GM12878 (cell line): ENCODE results near the gene SIRPD. TPM values are rescaled to one million over a fixed set of nuclear protein-coding genes. Genes with fewer than 3 reads are reported as not detected.

Experiments
- ATAC-seq: fragments of 200-7000 bp; cut with Tn5 transposase; 3 replicates; pipeline ENCODE4 v1.9.1; 2020; ENCODE audit warnings: mild to moderate bottlenecking, moderate library complexity
- BruUV-seq: library from RNA; stranded (reverse); fragments of 400-500 nt; replicated peaks from 2 replicates; lab custom pipeline; 2021; lab: Mats Ljungman, UMichigan
- CTCF ChIA-PET: fragments of 300-600 bp; sonication (Branson Sonifier 250); formaldehyde crosslinking; extraction: SDS; loops from one replicate; lab custom pipeline; 2021; ENCODE audit warnings: inconsistent platforms; lab: Yijun Ruan, JAX
- POLR2A ChIA-PET: fragments of 350-600 bp; formaldehyde crosslinking; extraction: SDS; loops from one replicate; lab custom pipeline; 2021; ENCODE audit warnings: inconsistent platforms; lab: Charles Lee
- RAD21 ChIA-PET: fragments of 300-600 bp; sonication (Branson Sonifier 250); formaldehyde crosslinking; loops from one replicate; lab custom pipeline; 2023; ENCODE audit warnings: antibody characterized with exemption; ENCODE audit not compliant: unreplicated experiment; lab: Charles Lee
- SMC1A ChIA-PET: fragments of 300-600 bp; sonication (Branson Sonifier 250); formaldehyde crosslinking; loops from one replicate; lab custom pipeline; 2023; ENCODE audit not compliant: unreplicated experiment, uncharacterized antibody; lab: Charles Lee
- DNase-seq: peaks from one replicate; pipeline ENCODE4 v3.0.0-alpha.2; 2011; ENCODE audit warnings: low read depth, low spot score
- FAIRE-seq: peaks from 3 replicates; lab custom pipeline; 2011; peaks lifted over from hg19 to GRCh38; lab: Jason Lieb, UNC
- H2AFZ ChIP-seq: 2 replicates; pipeline ENCODE4 v1.6.0; 2011; ENCODE audit warnings: low read depth, low read length, control low read depth; ENCODE audit not compliant: control insufficient read depth
- H3K27ac ChIP-seq: 2 replicates; pipeline ENCODE4 v1.5.1; 2011; ENCODE audit warnings: control low read depth; ENCODE audit not compliant: control insufficient read depth, insufficient read depth
- H3K27me3 ChIP-seq, 2 experiments: replicated peaks in 1 of 2; 2 replicates each; pipeline versions ENCODE4 v1.6.0 to v1.6.1; 2011; ENCODE audit warnings: low read length in 1 of 2; ENCODE audit not compliant: control insufficient read depth in 2 of 2, insufficient read depth in 2 of 2
- H3K36me3 ChIP-seq, 2 experiments: 2 replicates each; pipeline ENCODE4 v1.5.1; 2011; ENCODE audit warnings: low read length in 1 of 2; ENCODE audit not compliant: control insufficient read depth in 2 of 2, insufficient read depth in 2 of 2
- H3K4me1 ChIP-seq: 2 replicates; pipeline ENCODE4 v1.6.1; 2011; ENCODE audit warnings: mild to moderate bottlenecking, low read length, moderate library complexity, mixed read lengths; ENCODE audit not compliant: control insufficient read depth, insufficient read depth
- H3K4me2 ChIP-seq: 2 replicates; pipeline ENCODE4 v1.6.0; 2011; ENCODE audit warnings: control low read depth; ENCODE audit not compliant: control insufficient read depth, insufficient read depth
- H3K4me3 ChIP-seq: fragments of 200-600 bp; sonication (generic); 2 replicates; pipeline ENCODE4 v1.5.1; 2016
- H3K79me2 ChIP-seq: 2 replicates; pipeline ENCODE4 v1.6.0; 2011; ENCODE audit warnings: low read length; ENCODE audit not compliant: control insufficient read depth, insufficient read depth
- H3K9ac ChIP-seq: 2 replicates; pipeline ENCODE4 v1.8.0; 2011; ENCODE audit warnings: low read length, control low read depth, mixed read lengths; ENCODE audit not compliant: control insufficient read depth, insufficient read depth
- H3K9me3 ChIP-seq: replicated peaks from 3 replicates; pipeline ENCODE4 v1.5.1; 2011; ENCODE audit warnings: mild to moderate bottlenecking, low read length; ENCODE audit not compliant: control insufficient read depth, insufficient read depth
- H4K20me1 ChIP-seq: 2 replicates; pipeline ENCODE4 v1.6.0; 2011; ENCODE audit not compliant: control insufficient read depth, insufficient read depth
- ATF3 ChIP-seq: IDR thresholded peaks from 2 replicates; pipeline ENCODE4 v1.6.1; 2011; ENCODE audit warnings: low read depth, mild to moderate bottlenecking, low read length, moderate library complexity, borderline replicate concordance; ENCODE audit errors: extremely low read depth
- BHLHE40 ChIP-seq, 2 experiments: fragments of 450-650 bp in 1 of 2; IDR thresholded peaks; 2 replicates each; pipeline ENCODE4 v1.6.1; 2011 to 2017; ENCODE audit warnings: low read depth in 2 of 2, borderline replicate concordance in 1 of 2, improper control_type of control experiment in 1 of 2, low read length in 1 of 2, mild to moderate bottlenecking in 1 of 2
- CREB1 ChIP-seq: IDR thresholded peaks from 2 replicates; pipeline ENCODE4 v1.6.1; 2012; ENCODE audit warnings: low read depth, mild to moderate bottlenecking, inconsistent platforms
- EED ChIP-seq: sonication (generic); IDR thresholded peaks from 2 replicates; pipeline ENCODE4 v1.6.1; 2016; ENCODE audit warnings: antibody characterized with exemption, low read depth
- HSF1 ChIP-seq: fragments of 150-350 bp; IDR thresholded peaks from 2 replicates; pipeline ENCODE4 v1.6.1; 2014; ENCODE audit warnings: mild to moderate bottlenecking, low read depth, low read length
- MTA2 ChIP-seq: fragments of 450-650 bp; IDR thresholded peaks from 2 replicates; pipeline ENCODE4 v1.6.1; 2016; ENCODE audit warnings: low read depth, mild to moderate bottlenecking, moderate library complexity
- NBN ChIP-seq: fragments of 450-650 bp; IDR thresholded peaks from 2 replicates; pipeline ENCODE4 v1.6.1; 2016
- NKRF ChIP-seq: fragments of 450-650 bp; conservative IDR thresholded peaks from 2 replicates; pipeline ENCODE4 v1.6.1; 2017; ENCODE audit warnings: mild to moderate bottlenecking, moderate library complexity
- POLR2AphosphoS2 ChIP-seq: IDR thresholded peaks from 2 replicates; pipeline ENCODE4 v1.6.1; 2011; ENCODE audit warnings: low read depth, mild to moderate bottlenecking, low read length, improper control_type of control experiment, moderate library complexity
- RBBP5 ChIP-seq: fragments of 200-600 bp; sonication (generic); conservative IDR thresholded peaks from 2 replicates; pipeline ENCODE4 v1.6.1; 2016
- SMARCA5 ChIP-seq: fragments of 450-650 bp; IDR thresholded peaks from 2 replicates; pipeline ENCODE4 v1.6.1; 2017; ENCODE audit warnings: mild to moderate bottlenecking
- SMC3 ChIP-seq: IDR thresholded peaks from 2 replicates; pipeline ENCODE4 v1.6.1; 2011; ENCODE audit warnings: low read length, improper control_type of control experiment, borderline replicate concordance
- TCF12 ChIP-seq: IDR thresholded peaks from 2 replicates; pipeline ENCODE4 v1.6.1; 2011; ENCODE audit warnings: low read depth, mild to moderate bottlenecking, low read length
- WRNIP1 ChIP-seq: IDR thresholded peaks from 2 replicates; pipeline ENCODE4 v1.6.1; 2011; ENCODE audit warnings: low read depth, low read length, improper control_type of control experiment, borderline replicate concordance
- ZBED1 ChIP-seq: IDR thresholded peaks from 2 replicates; pipeline ENCODE4 v1.6.1; 2016; ENCODE audit warnings: borderline replicate concordance
- ZBTB33 ChIP-seq: fragments of 450-650 bp; IDR thresholded peaks from 2 replicates; pipeline ENCODE4 v1.6.1; 2017; ENCODE audit warnings: mild to moderate bottlenecking
- ZNF274 ChIP-seq: IDR thresholded peaks from one replicate; pipeline ENCODE4 v1.8.0; 2011; ENCODE audit not compliant: insufficient read length, insufficient read depth
- ZNF384 ChIP-seq: IDR thresholded peaks from 2 replicates; pipeline ENCODE4 v1.6.1; 2012; ENCODE audit warnings: low read depth, mild to moderate bottlenecking, low read length, improper control_type of control experiment, borderline replicate concordance
- WGBS: methylation state at CpG from one replicate; pipeline ENCODE4 v1.1.6; 2016; ENCODE audit warnings: low lambda C conversion rate; ENCODE audit not compliant: insufficient replicate concordance, insufficient coverage; ENCODE audit errors: missing lambda C conversion rate; 5-methylcytosine and 5-hydroxymethylcytosine counted together
- in situ Hi-C: fragments of 300-500 bp; cut with MboI; formaldehyde crosslinking; loops from 9 replicates; pipeline ENCODE4 v1.14.3; 2018; ENCODE audit warnings: mixed read lengths
- intact Hi-C: fragments of 100-400 bp; cut with micrococcal nuclease; formaldehyde crosslinking; loops from one replicate; pipeline ENCODE4 v1.14.2; 2022; ENCODE audit not compliant: unreplicated experiment
- polyA plus RNA-seq, 11 experiments: library from polyadenylated mRNA; depleted of rRNA in 4 of 11; unstranded in 6 of 11; stranded (reverse) in 5 of 11; fragments of >200 nt; fragmentation: Nextera tagmentation in 4 of 11; fragmentation: Illumina TruSeq in 1 of 11; extraction: Ambion mirVana in 4 of 11; extraction: Trizol in 1 of 11; gene quantifications; 1 replicate in 1 of 11; 2 replicates in 10 of 11; pipeline versions ENCODE4 v1.2.1 to v1.2.3, GENCODE V29; 2011 to 2016; ENCODE audit warnings: inconsistent platforms in 2 of 11, missing spikeins in 2 of 11, low read depth in 1 of 11
- total RNA-seq, 4 experiments: library from RNA; depleted of rRNA in 3 of 4; stranded (reverse); fragments of >200 nt in 3 of 4; fragmentation: Illumina TruSeq in 1 of 4; extraction: Trizol in 1 of 4; gene quantifications; 2 replicates each; pipeline versions ENCODE4 v1.2.1 to v1.2.3, GENCODE V29; 2013 to 2021

The SIRPD gene
- total and polyA plus RNA-seq, 10 of the 15 experiments (the other 5 are each of a cell fraction or from before 2014, with no cell fraction given): 0.10 to 1.6 (median 0.88) TPM

- peaks cover 3% of the 10 kb centered on the region; the same call in 1 of the 3 replicates for H3K9me3 ChIP-seq
- no peak overlapping the region for H3K27ac ChIP-seq
- FAIRE-seq (peak; percentile 98), DNase-seq (peak; percentile 76), ATAC-seq (peak; percentile 100)
- no peaks in the 10 kb centered on the region for H3K36me3 ChIP-seq
- no peaks in the 10 kb centered on the region for H4K20me1 ChIP-seq
- ChIA-PET SMC1A (interaction anchor here (0.7 to 11.1 kb wide), 30 partner anchors 10 to 273 kb away, joined by 3 to 138 read pairs (median 5); no protein-coding TSS in a partner anchor), RAD21 (interaction anchor here (0.6 to 2.5 kb wide), 18 partner anchors 13 to 273 kb away, joined by 3 to 23 read pairs (median 5); partner anchors contain the start of genes NSFL1C, SDCBP2 and SIRPB2), CTCF (interaction anchor here (0.6 to 4.1 kb wide), 65 partner anchors 8 to 889 kb away, joined by 3 to 65 read pairs (median 5); partner anchors contain the start of genes NSFL1C, PSMF1, SDCBP2 and SIRPB2), POLR2A (interaction anchor here (1.2 kb wide), 1 partner anchor 37 kb away, joined by 3 read pairs; the partner anchor contains the start of gene NSFL1C)
- intact Hi-C loops: loop anchor here (1.0 to 2.0 kb wide), 3 partner anchors 28 to 37 kb away; partner anchors contain the start of gene NSFL1C
- no peak overlapping the region for H2AFZ ChIP-seq
- H3K4me2 ChIP-seq: no peak overlapping the region
- H3K4me3 ChIP-seq: no peak overlapping the region
- peaks cover 0 to 7% of the 10 kb centered on the region in 2 experiments; a peak in 1 of 4 replicates for H3K27me3 ChIP-seq
- no peaks in the 10 kb centered on the region for H3K4me1 ChIP-seq
- no peak overlapping the region for H3K9ac ChIP-seq
- in situ Hi-C loops: no loop called here
- H3K79me2 ChIP-seq: no peaks in the 10 kb centered on the region
- 0% methylated on average over 8 of the region's 8 CpGs for WGBS
- no TSS peak for BruUV-seq
- TF ChIP-seq HSF1 (no peak), BHLHE40 (IDR thresholded peaks at IDR 0.05; ENCODE audit: borderline replicate concordance in 1 of 2, low read depth in 2 of 2, low read length in 1 of 2) (peak; percentile 20 to 45; a peak in 2 of 4 replicates), ZBTB33 (no peak), ATF3 (no peak), RBBP5 (no peak), NKRF (no peak), EED (peak; percentile 53; the same call in 1 of the 2 replicates), CREB1 (peak; percentile 69), POLR2AphosphoS2 (no peak), SMARCA5 (peak; percentile 96), ZNF274 (no peak), ZNF384 (no peak), SMC3 (peak; percentile 93), WRNIP1 (peak; percentile 91; the same call in 1 of the 2 replicates), TCF12 (no peak), MTA2 (no peak), NBN (peak; percentile 60; the same call in 1 of the 2 replicates), ZBED1 (no peak)
These were observed 53.8 kb downstream of the SIRPD start for GRCh38 chr20:1503564-1504227.
